HG02678 (cell line): ENCODE measurements around the gene HLA-DRA.
A peak's percentile ranks its signal among the peaks of the same experiment; 100 is the strongest.
"Not testable (repeated sequence)": the region's sequence is repeated elsewhere in the genome, so short reads cannot be mapped to it uniquely, and the experiment has no call there.

Source experiments
- ATAC-seq: cut with Tn5 transposase; IDR thresholded peaks from one replicate; pipeline ENCODE4 v1.9.1; 2021; ENCODE audit warnings: mild to moderate bottlenecking, moderate library complexity; ENCODE audit not compliant: unreplicated experiment

HLA-DRA gene

DNA sequence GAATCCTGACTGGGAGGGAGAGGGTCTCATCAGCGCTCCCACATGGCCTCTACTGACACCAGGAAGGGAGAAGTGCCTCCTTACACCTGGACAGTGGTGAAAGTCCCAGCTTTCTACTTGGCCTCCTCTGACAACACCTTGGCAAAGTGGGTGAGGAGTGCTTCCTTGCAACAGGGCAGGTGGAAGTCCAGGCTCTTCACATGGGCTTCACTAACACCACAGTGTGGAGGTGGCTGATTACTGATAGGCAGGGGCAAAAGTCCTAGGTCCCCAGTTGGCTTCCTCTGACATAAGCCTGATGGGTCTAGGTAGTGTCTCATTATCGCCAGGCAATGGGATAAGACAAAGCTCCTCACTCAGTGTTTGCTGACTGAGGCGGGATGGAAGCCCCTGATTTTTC, 9.5 kb upstream of the HLA-DRA start:
- no peak for ATAC-seq

DNA sequence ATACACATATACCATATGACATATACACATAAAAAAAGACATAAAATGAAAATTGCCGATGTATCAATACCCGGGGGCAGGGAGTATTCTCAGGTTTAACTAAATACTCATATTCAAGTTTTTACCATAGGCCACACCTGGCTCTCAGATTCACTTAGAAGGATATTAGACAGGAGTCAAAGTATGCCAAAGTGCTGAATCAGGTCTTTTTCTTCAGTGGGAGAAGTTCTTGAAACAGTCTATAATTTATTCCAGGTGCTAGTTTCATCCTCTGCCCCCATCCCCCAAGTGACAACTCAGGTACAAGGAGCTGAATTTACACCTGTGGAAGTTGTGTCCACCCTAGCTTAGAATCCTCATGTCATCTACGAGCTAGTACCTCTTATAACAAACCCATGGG, 8.5 kb upstream of the HLA-DRA start:
- ATAC-seq = no peak

DNA sequence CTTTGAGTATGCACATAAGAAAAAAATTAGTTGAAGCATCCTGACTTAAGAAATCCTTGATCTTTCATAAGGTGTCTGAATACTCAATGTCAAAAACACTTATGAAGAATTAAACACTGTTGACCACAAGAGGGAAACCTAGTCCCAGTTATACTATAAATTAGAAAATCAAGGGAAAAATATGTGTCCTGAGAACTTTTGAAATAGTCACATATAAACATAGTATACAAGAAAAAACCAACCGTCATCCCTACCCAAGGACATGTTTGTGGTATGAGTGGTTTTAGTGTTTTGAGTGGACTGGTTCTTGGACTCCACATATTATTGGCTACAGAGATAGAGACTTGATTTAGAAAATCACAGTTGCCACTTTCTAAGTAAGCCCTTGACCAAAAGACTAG, 7.6 kb upstream of the HLA-DRA start:
- no peak for ATAC-seq

DNA sequence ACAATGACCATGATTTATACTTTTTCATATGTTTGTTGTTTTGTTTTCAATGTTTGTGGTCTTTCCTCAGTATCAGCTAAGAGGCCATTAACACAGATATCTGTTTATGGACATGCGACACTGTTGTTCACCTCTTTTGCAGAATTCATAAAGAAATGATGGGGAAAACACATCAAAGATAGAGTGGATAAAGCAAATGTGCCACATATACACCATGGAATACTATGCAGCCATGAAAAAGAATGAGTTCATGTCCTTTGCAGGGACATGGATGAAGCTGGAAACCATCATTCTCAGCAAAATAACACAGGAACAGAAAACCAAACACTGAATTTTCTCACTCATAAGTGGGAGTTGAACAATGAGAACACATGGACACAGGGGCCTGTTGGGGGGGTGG, 5.7 kb upstream of the HLA-DRA start:
- ATAC-seq = not testable (repeated sequence)

DNA sequence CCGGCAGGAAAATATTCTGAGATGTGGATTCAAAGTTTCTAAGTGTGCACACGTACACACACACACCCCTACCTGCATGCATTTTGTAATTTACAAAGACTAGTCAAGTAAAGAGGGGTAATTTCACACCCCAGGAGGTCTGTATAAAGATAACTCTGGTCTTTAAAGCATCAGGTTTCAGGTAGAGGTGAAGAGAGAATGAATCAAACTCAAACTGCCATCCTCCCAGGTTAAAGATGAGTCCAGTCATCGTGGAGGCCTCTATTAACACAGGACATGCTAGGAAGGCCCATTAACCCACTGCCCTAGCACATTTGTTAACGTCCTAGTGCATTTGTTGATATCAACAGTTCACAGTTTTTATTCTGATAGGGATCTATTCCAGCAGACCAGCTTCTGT, 3.5 kb upstream of the HLA-DRA start:
- no peak for ATAC-seq

DNA sequence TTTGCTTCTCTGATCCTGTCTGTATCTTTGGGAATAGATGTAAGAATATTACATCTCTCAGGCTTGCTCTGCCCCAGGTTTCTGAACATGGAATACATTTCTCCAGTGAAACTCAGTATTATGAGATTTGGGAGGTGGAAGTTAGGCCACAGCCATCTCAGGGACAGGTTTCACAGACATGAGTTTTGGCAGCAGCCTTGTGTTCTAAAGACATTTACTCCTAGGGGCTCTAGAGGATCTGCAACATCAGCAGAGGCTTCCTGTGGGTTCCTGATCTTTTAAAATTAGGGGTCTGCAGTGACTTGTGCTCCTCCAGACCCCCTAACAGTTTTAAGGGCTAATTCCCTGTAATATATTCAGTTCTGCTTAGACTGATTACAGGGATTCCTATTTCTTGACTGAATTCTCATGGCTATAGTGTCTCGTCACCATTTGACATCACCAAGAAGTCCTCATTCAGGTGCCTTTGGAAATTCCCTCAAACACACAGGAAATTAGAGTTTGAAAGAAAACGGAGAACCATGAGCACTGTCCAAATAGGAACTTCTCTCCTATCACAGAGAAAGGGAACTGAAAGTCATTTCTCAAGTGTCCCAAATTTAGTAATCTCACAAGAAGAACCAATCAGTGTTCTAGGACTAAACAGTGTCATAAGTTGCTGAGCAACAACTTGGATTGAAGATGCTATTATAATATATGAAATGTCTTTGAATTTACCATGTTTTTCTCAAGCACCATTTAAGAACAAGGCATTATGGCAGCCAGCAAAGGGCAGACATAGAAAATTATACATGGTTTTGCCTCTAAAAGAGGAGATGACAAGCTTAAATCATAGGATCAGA, 2.5 kb upstream of the HLA-DRA start:
- peak; percentile 69 for ATAC-seq

DNA sequence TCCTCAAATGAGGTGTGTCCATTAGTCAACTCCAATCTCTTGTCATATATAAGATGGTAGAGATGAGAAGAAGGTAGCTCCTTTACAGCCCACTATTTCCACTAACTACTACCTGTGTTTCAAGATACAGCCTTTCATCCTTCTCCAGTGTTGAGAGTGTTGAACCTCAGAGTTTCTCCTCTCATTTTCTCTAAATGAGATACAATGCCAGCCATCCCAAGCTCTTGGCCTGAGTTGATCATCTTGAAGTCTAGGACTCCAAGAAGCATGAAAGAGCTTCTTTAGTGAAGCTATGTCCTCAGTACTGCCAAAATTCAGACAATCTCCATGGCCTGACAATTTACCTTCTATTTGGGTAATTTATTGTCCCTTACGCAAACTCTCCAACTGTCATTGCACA, 548 bp upstream of the HLA-DRA start:
- ATAC-seq = no peak

DNA sequence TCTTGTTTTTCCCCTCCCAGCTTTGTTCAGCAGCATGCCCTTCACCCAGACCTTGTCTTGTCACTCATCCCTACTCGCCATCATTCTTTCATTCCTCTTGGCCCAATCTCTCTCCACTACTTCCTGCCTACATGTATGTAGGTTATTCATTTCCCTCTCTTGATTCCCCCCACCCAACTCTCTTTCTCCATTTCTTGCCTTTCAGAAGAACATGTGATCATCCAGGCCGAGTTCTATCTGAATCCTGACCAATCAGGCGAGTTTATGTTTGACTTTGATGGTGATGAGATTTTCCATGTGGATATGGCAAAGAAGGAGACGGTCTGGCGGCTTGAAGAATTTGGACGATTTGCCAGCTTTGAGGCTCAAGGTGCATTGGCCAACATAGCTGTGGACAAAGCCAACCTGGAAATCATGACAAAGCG, 2.6 kb downstream of the HLA-DRA start:
- ATAC-seq = no peak

DNA sequence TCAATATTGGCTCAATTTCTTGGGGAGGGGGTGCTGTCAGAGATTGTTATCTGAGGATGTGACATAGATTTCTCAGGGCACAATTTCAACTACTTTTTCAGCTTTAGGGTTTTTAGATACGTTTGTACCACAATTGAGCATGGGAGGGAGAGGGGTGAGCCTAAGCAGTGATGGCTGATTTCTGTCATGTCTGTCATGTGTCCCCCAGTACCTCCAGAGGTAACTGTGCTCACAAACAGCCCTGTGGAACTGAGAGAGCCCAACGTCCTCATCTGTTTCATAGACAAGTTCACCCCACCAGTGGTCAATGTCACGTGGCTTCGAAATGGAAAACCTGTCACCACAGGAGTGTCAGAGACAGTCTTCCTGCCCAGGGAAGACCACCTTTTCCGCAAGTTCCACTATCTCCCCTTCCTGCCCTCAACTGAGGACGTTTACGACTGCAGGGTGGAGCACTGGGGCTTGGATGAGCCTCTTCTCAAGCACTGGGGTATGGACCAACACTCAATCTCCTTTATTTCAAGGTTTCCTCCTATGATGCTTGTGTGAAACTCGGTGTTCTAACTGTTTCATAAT, 3.4 kb downstream of the HLA-DRA start:
- ATAC-seq = no peak

DNA sequence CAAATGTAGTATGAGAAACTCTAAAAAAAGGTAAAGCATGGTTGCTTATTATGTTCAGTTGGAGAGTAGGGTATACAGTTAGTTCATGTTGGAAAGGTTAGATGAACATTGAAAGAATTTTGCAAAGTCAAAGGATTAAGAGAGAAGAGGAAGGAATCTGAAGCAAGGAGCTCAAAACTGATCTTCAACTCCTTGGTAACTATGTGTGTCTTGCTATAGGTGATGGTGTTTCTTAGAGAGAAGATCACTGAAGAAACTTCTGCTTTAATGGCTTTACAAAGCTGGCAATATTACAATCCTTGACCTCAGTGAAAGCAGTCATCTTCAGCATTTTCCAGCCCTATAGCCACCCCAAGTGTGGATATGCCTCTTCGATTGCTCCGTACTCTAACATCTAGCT, 4.7 kb downstream of the HLA-DRA start:
- ATAC-seq = no peak

DNA sequence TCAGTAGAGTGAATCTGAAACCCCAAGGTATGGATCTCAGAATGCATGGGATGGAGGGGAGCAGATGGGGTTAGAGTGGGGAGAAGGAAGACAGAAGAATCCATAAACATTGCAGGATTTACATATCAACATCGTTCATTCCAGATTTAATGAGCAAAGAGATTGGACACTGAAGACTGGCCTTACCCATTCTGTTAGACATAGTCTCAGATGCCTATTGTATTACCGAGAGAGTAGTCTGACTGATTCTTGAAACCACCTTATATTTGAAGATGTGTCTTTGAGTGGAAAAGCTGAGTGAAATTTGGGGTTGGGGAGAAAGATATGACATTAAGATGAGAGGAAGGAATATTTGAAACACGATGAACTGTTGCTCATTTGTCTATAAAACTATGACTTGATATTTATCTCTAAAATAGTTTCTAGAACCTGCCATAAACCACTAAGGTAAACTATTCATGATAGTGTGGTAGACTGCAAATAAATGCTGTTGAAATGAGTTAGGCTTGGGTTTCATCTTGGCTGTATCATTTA, 5.7 kb downstream of the HLA-DRA start:
- ATAC-seq = no peak

DNA sequence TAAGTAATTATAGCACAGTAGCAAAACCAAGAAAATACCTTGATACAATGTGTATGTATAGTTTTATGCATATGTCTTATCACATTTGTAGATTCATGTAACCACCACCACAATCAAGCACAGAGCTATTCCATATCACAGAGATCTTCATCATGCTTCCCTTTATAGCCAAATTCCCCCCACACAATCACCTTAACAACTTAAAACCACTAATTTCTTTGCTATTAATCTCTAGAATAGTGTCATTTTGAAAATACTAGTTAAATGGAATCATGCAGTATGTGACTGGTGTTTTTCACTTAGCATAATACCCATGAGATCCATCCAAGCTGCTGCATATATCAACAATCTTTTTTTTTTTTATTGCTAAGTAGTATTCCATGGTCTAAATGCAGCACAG, 8.2 kb downstream of the HLA-DRA start:
- no peak for ATAC-seq

DNA sequence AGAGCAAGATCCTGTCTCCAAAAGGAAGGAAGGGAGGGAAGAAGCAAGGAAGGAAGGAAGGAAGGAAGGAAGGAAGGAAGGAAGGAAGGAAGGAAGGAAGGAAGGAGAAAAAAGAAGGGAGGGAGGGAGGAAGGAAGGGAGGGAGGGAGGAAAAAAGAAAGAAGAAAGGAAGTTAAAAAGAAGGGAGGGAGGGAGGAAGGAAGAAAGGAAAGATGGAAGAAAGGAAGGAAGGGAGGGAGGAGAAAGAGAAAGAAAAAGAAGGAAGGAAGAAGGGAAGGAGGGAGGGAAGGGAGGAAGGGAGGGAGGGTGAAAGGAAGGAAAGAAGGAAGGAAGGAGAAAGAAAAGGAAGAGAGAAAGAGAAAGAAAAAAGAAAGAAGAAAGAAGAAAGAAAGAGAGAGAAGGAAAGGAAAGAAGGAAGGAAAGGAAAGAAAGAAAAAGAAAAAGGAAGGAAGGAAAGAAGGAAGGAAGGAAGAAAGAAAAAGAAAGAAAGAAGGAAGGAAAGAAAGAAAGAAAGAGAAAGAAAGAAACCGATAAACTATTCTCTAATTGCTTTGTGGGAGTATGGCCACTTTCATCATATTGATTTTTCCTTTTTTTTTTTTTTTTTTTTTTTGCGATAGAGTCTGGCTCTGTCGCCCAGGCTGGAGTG, 9.5 kb downstream of the HLA-DRA start:
- no peak for ATAC-seq

DNA sequence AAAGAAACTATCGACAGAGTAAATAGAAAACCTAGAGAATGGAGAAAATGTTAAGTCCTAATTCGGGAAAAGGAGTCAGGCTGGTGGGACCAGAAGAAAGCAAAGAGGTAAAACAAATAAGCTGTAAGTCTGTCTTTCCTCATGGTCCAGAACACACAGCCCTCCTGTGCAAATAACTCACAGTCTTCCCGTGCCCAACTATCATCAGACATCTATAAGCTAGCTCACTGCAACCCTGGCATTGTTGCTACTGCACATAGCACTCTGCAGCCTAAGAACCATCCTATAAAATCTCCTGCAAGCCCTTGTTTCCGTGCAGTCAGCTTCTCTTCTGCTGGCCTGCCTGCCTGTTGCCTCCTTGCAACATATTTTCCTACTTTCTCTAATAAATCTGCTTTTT, 17.4 kb downstream of the HLA-DRA start:
- no peak for ATAC-seq

DNA sequence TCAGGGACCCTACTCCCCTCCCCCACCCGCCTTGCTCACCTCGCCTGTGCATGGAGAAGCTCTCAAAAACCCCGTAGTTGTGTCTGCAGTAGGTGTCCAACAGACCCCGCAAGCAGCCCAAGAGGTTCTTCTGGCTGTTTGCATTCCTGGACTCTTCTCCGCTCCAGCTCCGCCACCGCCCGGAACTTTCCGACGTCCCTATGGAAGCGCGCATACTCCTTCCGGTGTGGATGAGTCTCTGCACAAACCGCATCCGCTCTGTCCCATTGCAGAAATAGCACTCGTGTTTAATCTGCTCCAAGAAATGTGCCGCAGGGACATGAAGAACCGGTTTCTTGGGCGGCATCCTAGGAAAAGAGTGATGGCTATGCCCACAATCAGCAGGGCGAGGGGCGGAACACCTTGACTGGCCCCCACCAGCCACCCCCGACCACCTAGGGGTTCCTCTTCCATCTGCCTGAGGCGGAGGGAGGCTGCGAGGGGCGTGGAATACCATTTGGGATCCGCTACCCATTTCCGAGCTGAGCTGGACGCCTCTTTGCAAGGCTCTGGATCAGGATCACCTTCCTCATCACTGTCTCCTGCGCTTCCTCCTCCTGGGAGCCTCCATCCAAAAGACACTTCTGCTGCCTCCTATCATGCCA, 20.2 kb downstream of the HLA-DRA start:
- no peak for ATAC-seq

DNA sequence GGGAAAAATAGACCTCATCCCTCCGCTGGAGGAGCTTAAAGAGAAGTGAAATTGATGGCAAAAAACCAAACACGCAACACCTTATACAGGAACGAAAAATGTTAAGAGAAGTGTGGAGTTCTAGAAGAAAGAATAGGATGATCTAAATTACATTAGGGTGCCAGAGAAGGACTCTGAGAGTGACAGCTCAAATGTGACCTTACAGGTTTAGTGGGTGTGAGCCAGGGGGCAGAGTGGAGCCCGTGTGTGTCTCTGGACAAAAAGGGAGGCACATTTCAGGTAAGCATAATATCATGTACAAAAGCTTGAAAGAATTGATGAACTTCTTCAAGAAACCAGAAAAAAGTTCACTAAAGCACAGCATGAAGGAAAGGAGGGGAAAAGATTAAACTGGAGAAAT, 20.8 kb downstream of the HLA-DRA start:
- no peak for ATAC-seq

DNA sequence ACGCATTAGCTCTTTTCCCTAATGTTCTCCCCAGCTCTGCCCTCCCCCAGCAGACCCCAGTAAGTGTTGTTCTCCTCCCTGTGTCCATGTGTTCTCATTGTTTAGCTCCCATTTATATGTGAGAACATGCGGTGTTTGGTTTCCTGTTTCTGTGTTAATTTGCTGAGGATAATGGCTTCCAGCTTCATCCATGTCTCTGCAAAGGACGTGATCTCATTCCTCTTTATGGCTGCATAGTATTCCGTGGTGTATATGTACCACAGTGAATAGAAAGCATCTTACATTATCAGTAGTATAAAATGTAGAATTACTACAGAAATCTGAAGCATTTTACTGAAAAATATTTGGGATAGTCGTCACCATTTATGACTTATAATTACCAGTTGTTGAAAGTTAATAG, 21.8 kb downstream of the HLA-DRA start:
- no peak for ATAC-seq

DNA sequence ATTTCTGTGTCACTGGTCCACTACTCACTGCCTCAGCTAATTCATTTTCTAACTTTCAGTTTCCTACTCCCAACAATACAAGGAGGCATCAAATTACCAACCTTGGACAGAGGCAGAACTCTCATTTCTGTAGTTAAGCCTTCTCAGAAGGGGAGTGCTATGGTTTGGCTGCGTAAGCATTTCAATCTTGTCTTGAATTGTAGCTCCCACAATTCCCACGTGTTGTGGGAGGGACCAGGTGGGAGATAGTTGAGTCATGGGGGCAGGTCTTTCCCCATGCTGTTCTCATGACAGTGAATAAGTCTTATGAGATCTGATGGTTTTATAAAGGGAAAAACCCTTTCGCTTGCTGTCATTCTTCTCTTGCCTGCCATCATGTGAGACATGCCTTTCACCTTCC, 22.9 kb downstream of the HLA-DRA start:
- peak; percentile 76 for ATAC-seq

DNA sequence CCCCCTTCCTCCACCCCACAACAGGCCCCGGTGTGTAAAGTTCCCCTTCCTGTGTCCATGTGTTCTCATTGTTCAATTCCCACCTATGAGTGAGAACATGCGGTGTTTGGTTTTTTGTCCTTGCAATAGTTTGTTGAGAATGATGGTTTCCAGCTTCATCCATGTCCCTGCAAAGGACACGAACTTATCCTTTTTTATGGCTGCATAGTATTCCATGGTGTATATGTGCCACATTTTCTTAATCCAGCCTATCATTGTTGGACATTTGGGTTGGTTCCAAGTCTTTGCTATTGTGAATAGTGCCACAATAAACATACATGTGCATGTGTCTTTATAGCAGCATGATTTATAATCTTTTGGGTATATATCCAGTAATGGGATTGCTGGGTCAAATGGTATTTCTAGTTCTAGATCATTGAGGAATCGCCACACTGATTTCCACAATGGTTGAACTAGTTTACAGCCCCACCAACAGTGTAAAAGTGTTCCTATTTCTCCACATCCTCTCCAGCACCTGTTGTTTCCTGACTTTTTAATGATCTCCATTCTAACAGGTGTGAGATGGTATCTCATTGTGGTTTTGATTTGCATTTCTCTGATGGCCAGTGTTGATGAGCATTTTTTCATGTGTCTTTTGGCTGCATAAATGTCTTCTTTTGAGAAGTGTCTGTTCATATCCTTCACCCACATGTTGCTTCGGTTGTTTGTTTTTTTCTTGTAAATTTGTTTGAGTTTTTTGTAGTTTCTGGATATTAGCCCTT, 28.2 kb downstream of the HLA-DRA start:
- ATAC-seq = not testable (repeated sequence)

DNA sequence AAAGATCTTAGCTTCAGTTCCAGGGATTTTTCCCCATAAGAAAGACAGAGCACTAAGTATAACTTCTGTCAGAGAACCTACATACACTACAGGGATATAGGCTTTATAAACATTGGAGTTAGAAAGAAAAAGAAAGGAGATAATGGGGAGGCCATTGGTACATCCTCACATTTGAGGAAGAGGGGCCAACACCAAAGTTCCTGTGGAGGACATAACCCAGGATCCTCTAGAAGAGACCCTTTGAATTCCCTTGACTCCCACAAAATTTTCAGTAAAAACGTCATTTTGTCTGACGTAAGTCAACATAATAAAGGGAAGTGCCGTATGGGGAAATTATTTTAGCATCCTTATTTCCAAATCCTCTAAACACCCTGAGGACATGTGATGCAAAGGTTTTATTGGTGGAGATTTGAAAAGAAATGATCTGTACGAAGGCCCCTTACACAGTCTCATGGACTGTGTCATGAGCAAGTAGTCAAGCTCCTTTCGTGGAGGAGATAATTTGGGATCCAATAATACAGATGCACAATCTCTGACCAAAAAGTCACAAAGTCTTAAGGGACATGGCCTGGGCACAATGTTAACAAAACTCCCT, 33.2 kb downstream of the HLA-DRA start:
- no peak for ATAC-seq
